OCI-M2 (cell line): ENCODE data around the gene CABLES2.

ENCODE experiments used
- DNase-seq: peaks from one replicate; lab custom pipeline; 2025; ENCODE audit not compliant: unreplicated experiment; lab: John Stamatoyannopoulos, UW

The CABLES2 gene

GRCh38 chr20:62361799-62362589 lies 45.1 kb downstream of the CABLES2 start:
- no peak for DNase-seq

GRCh38 chr20:62360854-62361798 lies 46.0 kb downstream of the CABLES2 start:
- DNase-seq = no peak

- DNase-seq = no peak
Observed at GRCh38 chr20:62359491-62360121, 47.5 kb downstream of the CABLES2 start.

GRCh38 chr20:62359043-62359490 lies 48.0 kb downstream of the CABLES2 start:
- DNase-seq = no peak

- DNase-seq = no peak
Observed at GRCh38 chr20:62358171-62359042, 48.7 kb downstream of the CABLES2 start.

- DNase-seq = no peak
Observed at GRCh38 chr20:62357681-62358080, 49.4 kb downstream of the CABLES2 start.

GRCh38 chr20:62357187-62357667 lies 49.9 kb downstream of the CABLES2 start:
- DNase-seq = no peak

- DNase-seq = no peak
Observed at GRCh38 chr20:62356589-62357186, 50.4 kb downstream of the CABLES2 start.

GRCh38 chr20:62355878-62356588 lies 51.1 kb downstream of the CABLES2 start:
- DNase-seq = no peak

GRCh38 chr20:62355516-62355877 lies 51.6 kb downstream of the CABLES2 start:
- no peak for DNase-seq

- no peak for DNase-seq
Observed at GRCh38 chr20:62354811-62355341, 52.2 kb downstream of the CABLES2 start.

- DNase-seq = no peak
Observed at GRCh38 chr20:62354031-62354808, 52.9 kb downstream of the CABLES2 start.

- no peak for DNase-seq
Observed at GRCh38 chr20:62353289-62354030, 53.6 kb downstream of the CABLES2 start.

GRCh38 chr20:62352402-62353288 lies 54.4 kb downstream of the CABLES2 start:
- DNase-seq = no peak

- no peak for DNase-seq
Observed at GRCh38 chr20:62351469-62352401, 55.4 kb downstream of the CABLES2 start.
